Rectal smooth muscle tissue (tissue), 1 donor: ENCODE measurements around the gene CTDSP2.
A peak's percentile ranks its signal among the peaks of the same experiment; 100 is the strongest.

ENCODE experiments used
- H3K27ac ChIP-seq: one replicate; pipeline ENCODE4 v1.7.0; 2013; ENCODE audit warnings: low read depth, low read length, inconsistent platforms
- H3K27me3 ChIP-seq: one replicate; pipeline ENCODE4 v1.7.0; 2013; ENCODE audit warnings: low read length; ENCODE audit not compliant: control insufficient read depth, insufficient read depth
- H3K36me3 ChIP-seq: one replicate; pipeline ENCODE4 v1.7.0; 2013; ENCODE audit warnings: low read length; ENCODE audit not compliant: control insufficient read depth, insufficient read depth
- H3K4me1 ChIP-seq: one replicate; pipeline ENCODE4 v1.7.0; 2013; ENCODE audit warnings: low read length; ENCODE audit not compliant: control insufficient read depth, insufficient read depth
- H3K4me3 ChIP-seq: one replicate; pipeline ENCODE4 v1.7.0; 2013; ENCODE audit warnings: low read length
- H3K9ac ChIP-seq: one replicate; pipeline ENCODE4 v1.7.0; 2013; ENCODE audit warnings: low read length

CTDSP2 gene

GRCh38 chr12:57835366-57836288, 10.9 kb downstream of the CTDSP2 start:
- peak overlapping the region; percentile 66 for H3K27ac ChIP-seq
- peaks cover 2% of the 10 kb centered on the region for H3K36me3 ChIP-seq
- H3K4me3 ChIP-seq, result peak overlapping the region; percentile 53
- peaks cover 74% of the 10 kb centered on the region for H3K4me1 ChIP-seq
- no peak overlapping the region for H3K9ac ChIP-seq
- no peaks in the 10 kb centered on the region for H3K27me3 ChIP-seq

DNA sequence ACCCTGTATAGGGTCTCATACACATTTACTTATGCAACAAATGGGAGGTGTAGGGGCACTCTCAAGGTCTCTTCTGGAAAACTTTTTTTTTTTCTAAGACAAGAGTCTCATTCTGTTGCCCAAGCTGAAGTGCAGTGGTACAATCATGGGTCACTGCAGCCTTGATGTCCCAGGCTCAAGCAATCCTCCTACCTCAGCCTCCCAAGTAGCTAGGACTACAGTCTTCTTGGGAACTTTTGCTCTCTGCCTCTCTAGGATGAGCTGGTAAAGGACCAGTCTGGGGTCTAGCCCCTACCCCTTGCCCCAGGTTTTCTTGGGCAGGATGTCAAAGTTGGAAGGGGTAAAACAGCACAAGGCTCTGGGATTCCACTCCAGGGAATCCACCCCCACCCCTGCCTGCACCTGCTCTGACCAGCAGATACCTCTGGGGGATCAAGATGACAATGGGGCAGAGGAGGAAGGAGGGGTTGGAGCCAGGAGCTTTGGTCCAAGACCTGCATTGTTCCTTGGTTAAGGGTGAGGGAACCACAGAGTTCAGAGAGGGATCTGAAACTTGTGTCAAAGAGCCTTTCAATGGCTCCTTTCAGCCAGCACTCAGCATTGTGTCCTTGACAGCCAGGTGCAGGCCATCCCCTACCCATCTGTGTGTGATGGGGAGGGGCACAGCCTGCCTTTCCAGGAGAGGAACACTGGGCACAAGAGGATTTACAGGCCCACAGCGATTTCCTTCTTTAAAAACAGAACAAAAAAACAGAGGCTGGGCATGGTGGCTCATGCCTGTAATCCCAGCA, 12.2 kb downstream of the CTDSP2 start:
- Histone ChIP-seq H3K4me1 (peaks cover 71% of the 10 kb centered on the region), H3K9ac (no peak overlapping the region), H3K27ac (no peak overlapping the region), H3K4me3 (no peak overlapping the region), H3K27me3 (no peaks in the 10 kb centered on the region), H3K36me3 (peaks cover 4% of the 10 kb centered on the region)

DNA sequence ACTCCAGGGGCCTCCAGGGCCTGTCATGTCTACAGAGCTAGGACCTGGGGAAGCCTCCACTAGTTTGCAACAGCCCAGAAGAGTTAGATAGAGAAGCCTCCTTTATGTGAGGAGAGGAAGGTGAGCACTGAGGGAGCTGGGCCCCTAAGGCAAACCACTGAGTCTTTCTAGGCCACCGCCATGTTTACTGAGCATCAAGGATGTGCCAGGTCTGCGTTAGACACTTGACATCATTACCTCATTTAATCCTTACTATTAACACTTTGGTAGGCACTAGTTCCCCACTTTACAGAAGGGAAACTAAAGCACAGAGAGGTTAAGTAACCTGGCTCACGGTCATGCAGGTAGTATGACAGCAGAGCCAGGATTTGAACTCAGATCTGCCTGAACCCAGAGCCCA, 12.9 kb downstream of the CTDSP2 start:
- peak overlapping the region; percentile 27 for H3K27ac ChIP-seq
- no peak overlapping the region for H3K9ac ChIP-seq
- no peak overlapping the region for H3K4me3 ChIP-seq
- peaks cover 9% of the 10 kb centered on the region for H3K36me3 ChIP-seq
- H3K27me3 ChIP-seq, result no peaks in the 10 kb centered on the region
- H3K4me1 ChIP-seq, result peaks cover 68% of the 10 kb centered on the region

DNA sequence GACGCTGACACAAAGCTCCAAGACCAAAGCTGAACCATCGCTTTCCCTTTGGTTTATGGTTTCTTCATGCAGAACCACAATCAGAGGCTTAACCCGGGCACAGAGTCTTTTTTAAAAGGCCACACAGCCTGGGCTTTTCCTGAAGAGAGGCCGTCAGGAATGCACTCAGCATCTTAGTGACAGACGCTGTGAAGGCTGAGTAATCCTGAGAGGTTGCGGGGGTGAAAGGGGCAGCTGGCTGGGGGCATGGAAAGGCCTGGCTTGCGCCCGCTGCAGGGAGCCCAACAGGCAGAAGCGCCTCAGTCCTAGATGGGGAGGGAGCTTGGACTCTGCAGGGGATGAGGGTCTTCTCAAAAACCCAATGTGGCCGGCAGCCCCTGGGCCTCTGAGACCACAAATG, 13.6 kb downstream of the CTDSP2 start:
- Histone ChIP-seq H3K27ac (peak overlapping the region; percentile 27), H3K4me3 (peak overlapping the region; percentile 35), H3K36me3 (peaks cover 12% of the 10 kb centered on the region), H3K27me3 (no peaks in the 10 kb centered on the region), H3K4me1 (peaks cover 62% of the 10 kb centered on the region), H3K9ac (no peak overlapping the region)

DNA sequence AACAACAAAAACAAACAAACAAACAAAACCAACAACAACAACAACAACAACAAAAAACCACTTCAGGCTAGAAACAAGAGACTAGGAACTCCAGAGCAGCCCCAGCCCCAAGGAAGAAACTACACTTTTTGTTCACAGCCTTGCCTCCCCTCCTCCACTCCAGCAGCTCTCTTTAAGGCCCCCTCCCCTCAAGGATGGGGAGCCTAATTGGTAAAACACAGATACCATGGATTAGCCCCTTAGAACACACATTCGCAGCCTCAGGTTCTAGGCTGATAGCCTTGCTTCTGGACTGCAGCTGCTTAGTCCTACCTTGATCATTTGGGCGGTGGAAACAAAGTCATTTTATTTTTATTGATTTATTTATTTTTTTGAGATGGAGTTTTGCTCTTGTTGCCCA, 16.1 kb downstream of the CTDSP2 start:
- Histone ChIP-seq H3K4me3 (no peak overlapping the region), H3K4me1 (peaks cover 38% of the 10 kb centered on the region), H3K36me3 (peaks cover 38% of the 10 kb centered on the region), H3K9ac (no peak overlapping the region), H3K27me3 (no peaks in the 10 kb centered on the region), H3K27ac (no peak overlapping the region)

- Histone ChIP-seq H3K27ac (no peak overlapping the region), H3K27me3 (no peaks in the 10 kb centered on the region), H3K4me1 (peaks cover 32% of the 10 kb centered on the region), H3K9ac (no peak overlapping the region), H3K4me3 (no peak overlapping the region), H3K36me3 (peaks cover 48% of the 10 kb centered on the region)
These were observed 17.3 kb downstream of the CTDSP2 start for GRCh38 chr12:57829025-57829777.

- no peak overlapping the region for H3K4me3 ChIP-seq
- no peaks in the 10 kb centered on the region for H3K27me3 ChIP-seq
- peaks cover 15% of the 10 kb centered on the region for H3K4me1 ChIP-seq
- H3K36me3 ChIP-seq, result peaks cover 68% of the 10 kb centered on the region
- no peak overlapping the region for H3K27ac ChIP-seq
- no peak overlapping the region for H3K9ac ChIP-seq
These were observed 19.6 kb downstream of the CTDSP2 start for GRCh38 chr12:57826966-57827365.

DNA sequence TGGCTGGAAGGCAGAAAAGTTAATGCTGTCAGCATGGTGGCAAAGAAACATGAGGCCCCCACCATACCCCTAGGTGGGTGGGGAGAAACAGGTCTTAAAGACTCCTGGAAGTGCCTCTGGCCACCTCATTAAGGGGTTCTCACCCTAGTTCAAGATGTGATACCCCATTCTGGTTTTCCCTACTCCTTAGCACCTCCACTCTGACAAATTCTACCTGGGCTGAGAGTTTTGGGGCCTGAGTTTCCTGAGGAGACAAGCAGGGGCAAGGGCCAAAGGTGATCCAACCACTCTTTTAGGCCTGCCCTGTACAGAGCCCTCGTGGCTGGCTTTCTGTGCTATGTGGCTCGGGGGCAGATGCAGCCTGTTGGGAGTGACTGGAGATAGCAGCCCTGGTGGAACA, 20.1 kb downstream of the CTDSP2 start:
- Histone ChIP-seq H3K36me3 (peaks cover 68% of the 10 kb centered on the region), H3K9ac (no peak overlapping the region), H3K27ac (no peak overlapping the region), H3K4me3 (no peak overlapping the region), H3K27me3 (no peaks in the 10 kb centered on the region), H3K4me1 (peaks cover 9% of the 10 kb centered on the region)

DNA sequence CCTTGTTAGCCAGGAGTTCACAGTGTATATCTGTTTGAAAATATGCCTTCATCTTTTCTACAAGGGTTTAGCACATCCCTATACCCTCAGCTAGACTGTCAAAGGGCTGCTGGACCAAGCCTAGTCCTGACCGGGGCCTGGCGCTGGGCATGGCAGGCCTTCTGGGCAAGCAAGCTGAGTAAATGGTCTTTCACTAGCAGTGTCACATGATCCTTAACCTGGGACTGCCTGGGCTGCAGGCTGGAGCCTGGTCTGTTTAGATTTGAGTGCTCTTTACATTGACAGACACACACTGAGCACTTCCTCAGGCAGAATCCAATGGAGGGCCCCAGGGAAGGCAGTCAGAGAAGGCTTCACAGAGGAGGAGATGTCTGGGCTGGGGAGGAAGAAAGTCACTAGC, 21.1 kb downstream of the CTDSP2 start:
- H3K27me3 ChIP-seq, result no peaks in the 10 kb centered on the region
- H3K36me3 ChIP-seq, result peaks cover 68% of the 10 kb centered on the region
- no peak overlapping the region for H3K27ac ChIP-seq
- H3K9ac ChIP-seq, result no peak overlapping the region
- H3K4me1 ChIP-seq, result peaks cover 9% of the 10 kb centered on the region
- H3K4me3 ChIP-seq, result no peak overlapping the region

DNA sequence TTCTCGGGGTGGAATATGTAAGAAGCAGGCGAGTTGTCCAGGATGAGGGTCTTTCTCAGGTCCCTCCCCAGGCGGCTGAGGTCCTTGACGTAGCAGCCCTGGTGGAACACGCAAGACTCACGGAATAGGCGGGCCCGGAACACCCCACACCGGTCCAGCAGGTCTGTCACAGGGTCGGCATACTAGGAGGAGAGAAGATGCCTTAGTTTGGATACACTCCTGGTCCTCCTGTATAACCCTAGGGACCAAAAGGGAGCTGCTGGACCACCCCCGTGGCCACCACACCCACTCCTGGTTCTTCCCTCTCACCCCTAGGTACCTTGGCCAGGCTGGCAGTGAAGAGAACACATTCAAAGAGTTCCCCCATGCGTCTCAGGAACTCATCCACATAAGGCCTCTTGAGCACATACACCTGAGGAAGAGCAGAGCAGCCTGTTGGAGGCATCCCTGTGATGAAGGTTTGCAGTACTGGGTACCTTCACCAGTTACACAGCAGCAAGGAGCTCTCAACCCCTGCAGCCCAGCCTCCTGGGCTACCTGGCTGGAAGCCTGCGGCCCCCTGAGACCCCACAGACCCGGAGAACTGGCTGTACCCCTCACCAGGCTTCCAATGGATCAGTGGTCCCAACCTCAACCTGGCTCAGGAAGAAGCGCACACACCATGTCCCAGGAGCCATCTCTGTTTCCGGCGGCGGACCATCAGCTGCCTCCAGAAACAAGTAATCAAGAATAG, 22.5 kb downstream of the CTDSP2 start:
- no peak overlapping the region for H3K4me3 ChIP-seq
- H3K36me3 ChIP-seq, result peaks cover 64% of the 10 kb centered on the region
- H3K4me1 ChIP-seq, result peaks cover under 1% of the 10 kb centered on the region
- no peaks in the 10 kb centered on the region for H3K27me3 ChIP-seq
- no peak overlapping the region for H3K9ac ChIP-seq
- no peak overlapping the region for H3K27ac ChIP-seq

- Histone ChIP-seq H3K27ac (no peak overlapping the region), H3K36me3 (peaks cover 58% of the 10 kb centered on the region)
These were observed 23.2 kb downstream of the CTDSP2 start for GRCh38 chr12:57823131-57823907.

More at GRCh38 chr12:57823131-57823907, 23.2 kb downstream of the CTDSP2 start:
- H3K4me1 ChIP-seq, result no peaks in the 10 kb centered on the region
- no peaks in the 10 kb centered on the region for H3K27me3 ChIP-seq
- no peak overlapping the region for H3K4me3 ChIP-seq
- H3K9ac ChIP-seq, result no peak overlapping the region
